ENCODE measurements around the gene LRRC4C. TPM values are rescaled to one million over a fixed set of nuclear protein-coding genes. Genes with fewer than 3 reads are reported as not detected.

The LRRC4C gene
- polyA plus RNA-seq, 1 of the 3 experiments (the other 2 are of a cell fraction) = 0.16 TPM

DNA sequence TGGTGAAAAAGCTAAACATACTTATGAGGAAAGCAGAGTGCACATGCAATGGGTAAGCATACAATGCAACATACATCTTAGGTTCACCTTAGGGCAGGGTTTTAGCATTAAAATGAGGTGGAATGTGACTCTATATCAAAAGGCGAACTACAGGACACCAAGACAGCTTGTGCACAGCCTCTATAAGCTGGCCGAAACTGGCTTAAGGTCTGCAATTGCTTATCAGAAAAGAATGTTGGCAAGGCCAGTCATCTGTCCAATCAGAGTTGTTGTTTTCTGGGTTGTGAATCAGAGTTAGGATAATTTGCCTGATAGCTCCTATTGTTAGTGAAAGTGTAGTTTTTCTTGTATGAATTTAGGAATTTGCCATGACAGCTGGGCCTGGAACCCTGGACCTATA is 76.5 kb downstream of the LRRC4C start:
- no peak overlapping the region for H3K27ac ChIP-seq (ENCODE audit: low read depth in 2 of 2, low read length in 1 of 2)
- no peak overlapping the region for H3K4me2 ChIP-seq
- TF ChIP-seq NRF1 (IDR thresholded peaks at IDR 0.05; ENCODE audit: low read depth, low read length) = no peak
- no peak for TF ChIP-seq EP300 (IDR thresholded peaks at IDR 0.05; ENCODE audit: borderline replicate concordance in 1 of 2, low read depth in 1 of 2, low read length in 1 of 2)
- no peak for TF ChIP-seq ELF1 (IDR thresholded peaks at IDR 0.05)
- TF ChIP-seq, protein P1, sequence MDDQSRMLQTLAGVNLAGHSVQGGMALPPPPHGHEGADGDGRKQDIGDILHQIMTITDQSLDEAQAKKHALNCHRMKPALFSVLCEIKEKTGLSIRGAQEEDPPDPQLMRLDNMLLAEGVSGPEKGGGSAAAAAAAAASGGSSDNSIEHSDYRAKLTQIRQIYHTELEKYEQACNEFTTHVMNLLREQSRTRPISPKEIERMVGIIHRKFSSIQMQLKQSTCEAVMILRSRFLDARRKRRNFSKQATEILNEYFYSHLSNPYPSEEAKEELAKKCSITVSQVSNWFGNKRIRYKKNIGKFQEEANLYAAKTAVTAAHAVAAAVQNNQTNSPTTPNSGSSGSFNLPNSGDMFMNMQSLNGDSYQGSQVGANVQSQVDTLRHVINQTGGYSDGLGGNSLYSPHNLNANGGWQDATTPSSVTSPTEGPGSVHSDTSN (IDR thresholded peaks at IDR 0.05) = no peak
- TF ChIP-seq, protein P2, sequence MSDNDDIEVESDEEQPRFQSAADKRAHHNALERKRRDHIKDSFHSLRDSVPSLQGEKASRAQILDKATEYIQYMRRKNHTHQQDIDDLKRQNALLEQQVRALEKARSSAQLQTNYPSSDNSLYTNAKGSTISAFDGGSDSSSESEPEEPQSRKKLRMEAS (IDR thresholded peaks at IDR 0.05; ENCODE audit: low read depth) = no peak
- no peak for TF ChIP-seq EZH2phosphoT487 (IDR thresholded peaks at IDR 0.05; ENCODE audit: borderline replicate concordance, low read depth)
- no peak for TF ChIP-seq GABPA (IDR thresholded peaks at IDR 0.05; ENCODE audit: low read depth)
- TF ChIP-seq, protein P3, sequence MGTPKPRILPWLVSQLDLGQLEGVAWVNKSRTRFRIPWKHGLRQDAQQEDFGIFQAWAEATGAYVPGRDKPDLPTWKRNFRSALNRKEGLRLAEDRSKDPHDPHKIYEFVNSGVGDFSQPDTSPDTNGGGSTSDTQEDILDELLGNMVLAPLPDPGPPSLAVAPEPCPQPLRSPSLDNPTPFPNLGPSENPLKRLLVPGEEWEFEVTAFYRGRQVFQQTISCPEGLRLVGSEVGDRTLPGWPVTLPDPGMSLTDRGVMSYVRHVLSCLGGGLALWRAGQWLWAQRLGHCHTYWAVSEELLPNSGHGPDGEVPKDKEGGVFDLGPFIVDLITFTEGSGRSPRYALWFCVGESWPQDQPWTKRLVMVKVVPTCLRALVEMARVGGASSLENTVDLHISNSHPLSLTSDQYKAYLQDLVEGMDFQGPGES (IDR thresholded peaks at IDR 0.05; ENCODE audit: low read depth, low read length) = no peak
- TF ChIP-seq RFX5 (IDR thresholded peaks at IDR 0.05; ENCODE audit: low read length) = no peak
- no peak for TF ChIP-seq MEF2A (IDR thresholded peaks at IDR 0.05; ENCODE audit: borderline replicate concordance, low read depth)
- TF ChIP-seq, protein P4, sequence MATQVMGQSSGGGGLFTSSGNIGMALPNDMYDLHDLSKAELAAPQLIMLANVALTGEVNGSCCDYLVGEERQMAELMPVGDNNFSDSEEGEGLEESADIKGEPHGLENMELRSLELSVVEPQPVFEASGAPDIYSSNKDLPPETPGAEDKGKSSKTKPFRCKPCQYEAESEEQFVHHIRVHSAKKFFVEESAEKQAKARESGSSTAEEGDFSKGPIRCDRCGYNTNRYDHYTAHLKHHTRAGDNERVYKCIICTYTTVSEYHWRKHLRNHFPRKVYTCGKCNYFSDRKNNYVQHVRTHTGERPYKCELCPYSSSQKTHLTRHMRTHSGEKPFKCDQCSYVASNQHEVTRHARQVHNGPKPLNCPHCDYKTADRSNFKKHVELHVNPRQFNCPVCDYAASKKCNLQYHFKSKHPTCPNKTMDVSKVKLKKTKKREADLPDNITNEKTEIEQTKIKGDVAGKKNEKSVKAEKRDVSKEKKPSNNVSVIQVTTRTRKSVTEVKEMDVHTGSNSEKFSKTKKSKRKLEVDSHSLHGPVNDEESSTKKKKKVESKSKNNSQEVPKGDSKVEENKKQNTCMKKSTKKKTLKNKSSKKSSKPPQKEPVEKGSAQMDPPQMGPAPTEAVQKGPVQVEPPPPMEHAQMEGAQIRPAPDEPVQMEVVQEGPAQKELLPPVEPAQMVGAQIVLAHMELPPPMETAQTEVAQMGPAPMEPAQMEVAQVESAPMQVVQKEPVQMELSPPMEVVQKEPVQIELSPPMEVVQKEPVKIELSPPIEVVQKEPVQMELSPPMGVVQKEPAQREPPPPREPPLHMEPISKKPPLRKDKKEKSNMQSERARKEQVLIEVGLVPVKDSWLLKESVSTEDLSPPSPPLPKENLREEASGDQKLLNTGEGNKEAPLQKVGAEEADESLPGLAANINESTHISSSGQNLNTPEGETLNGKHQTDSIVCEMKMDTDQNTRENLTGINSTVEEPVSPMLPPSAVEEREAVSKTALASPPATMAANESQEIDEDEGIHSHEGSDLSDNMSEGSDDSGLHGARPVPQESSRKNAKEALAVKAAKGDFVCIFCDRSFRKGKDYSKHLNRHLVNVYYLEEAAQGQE (IDR thresholded peaks at IDR 0.05; ENCODE audit: low read depth, low read length) = no peak
- TF ChIP-seq NFIC (IDR thresholded peaks at IDR 0.05; ENCODE audit: borderline replicate concordance) = no peak
- TF ChIP-seq SMC3 (IDR thresholded peaks at IDR 0.05; ENCODE audit: low read depth, low read length) = no peak
- TF ChIP-seq FOSL2 (IDR thresholded peaks at IDR 0.05; ENCODE audit: borderline replicate concordance, low read depth) = no peak
- TF ChIP-seq GATA2 (CRISPR knock-in tag; IDR thresholded peaks at IDR 0.05) = no peak
- no peaks in the 10 kb centered on the region for H3K79me2 ChIP-seq (ENCODE audit: insufficient read depth)
- H3K9me3 ChIP-seq = no peaks in the 10 kb centered on the region
- no peaks in the 10 kb centered on the region for H3K4me1 ChIP-seq (ENCODE audit: control insufficient read depth in 1 of 2, insufficient read depth in 2 of 2, low read depth in 1 of 2, low read length in 1 of 2)
- H3F3A ChIP-seq (replicated peaks; ENCODE audit: insufficient read depth) = no peaks in the 10 kb centered on the region
- no peaks in the 10 kb centered on the region for H4K20me1 ChIP-seq (ENCODE audit: insufficient read depth)
- H3K4me3 ChIP-seq (ENCODE audit: low read depth in 2 of 2, low read length in 1 of 2) = no peak overlapping the region
- H3K27me3 ChIP-seq (ENCODE audit: insufficient read depth) = no peaks in the 10 kb centered on the region
- H2AFZ ChIP-seq (ENCODE audit: low read depth) = no peak overlapping the region
- 20% methylated on average over 2 of the region's 2 CpGs for WGBS (ENCODE audit: low lambda C conversion rate)
- POLR2A ChIA-PET = no interaction called here
- H3K36me3 ChIP-seq (replicated peaks in 1 of 2; ENCODE audit: control insufficient read depth in 1 of 2, insufficient read depth in 2 of 2, low read length in 1 of 2) = no peaks in the 10 kb centered on the region
- no peak for DNase-seq
- no peaks in the 10 kb centered on the region; the same call in 1 of the 2 replicates for H3K9me2 ChIP-seq
- CTCF ChIA-PET = no interaction called here
- H3K9ac ChIP-seq = no peak overlapping the region

All from SK-N-SH (cell line).